Fibroblast of skin of back (primary cell): ENCODE results near the gene STYK1.
"Not testable (repeated sequence)": the region's sequence is repeated elsewhere in the genome, so short reads cannot be mapped to it uniquely, and the experiment has no call there.

Source experiments
- DNase-seq: peaks from one replicate; pipeline ENCODE4 v3.0.0-alpha.2; 2013

The STYK1 gene

GRCh38 chr12:10688042-10688441, 14.2 kb upstream of the STYK1 start:
- DNase-seq, result no peak

DNA sequence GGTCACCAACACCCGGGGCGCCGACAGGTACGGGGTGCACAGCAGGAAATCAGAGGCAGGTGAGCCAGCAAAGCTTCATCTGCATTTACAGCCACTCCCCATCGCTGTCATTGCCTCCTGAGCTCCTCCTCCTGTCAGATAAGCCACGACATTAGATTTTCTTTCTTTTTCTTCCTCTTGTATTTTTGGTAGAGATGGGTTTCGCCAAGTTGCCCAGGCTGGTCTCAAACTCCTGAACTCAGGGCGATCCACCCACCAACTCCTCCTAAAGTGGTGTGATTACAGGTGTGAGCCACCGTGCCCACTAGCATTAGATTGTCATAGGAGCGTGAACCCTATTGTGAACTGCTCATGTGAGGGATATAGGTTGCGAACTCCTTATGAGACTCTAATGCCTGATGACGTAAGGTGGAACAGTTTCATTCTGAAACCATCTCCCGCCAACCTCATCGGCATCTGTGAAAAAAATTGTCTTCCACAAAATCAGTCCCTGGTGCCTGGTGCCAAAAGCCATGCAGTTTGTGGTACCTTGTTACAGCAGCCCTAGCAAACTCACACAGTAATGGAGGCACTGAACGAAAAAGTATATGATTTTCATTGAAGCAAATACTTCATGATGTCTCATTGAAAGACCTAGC, 1.5 kb downstream of the STYK1 start:
- DNase-seq, result no peak

GRCh38 chr12:10669533-10669932, 4.3 kb downstream of the STYK1 start:
- DNase-seq, result no peak

DNA sequence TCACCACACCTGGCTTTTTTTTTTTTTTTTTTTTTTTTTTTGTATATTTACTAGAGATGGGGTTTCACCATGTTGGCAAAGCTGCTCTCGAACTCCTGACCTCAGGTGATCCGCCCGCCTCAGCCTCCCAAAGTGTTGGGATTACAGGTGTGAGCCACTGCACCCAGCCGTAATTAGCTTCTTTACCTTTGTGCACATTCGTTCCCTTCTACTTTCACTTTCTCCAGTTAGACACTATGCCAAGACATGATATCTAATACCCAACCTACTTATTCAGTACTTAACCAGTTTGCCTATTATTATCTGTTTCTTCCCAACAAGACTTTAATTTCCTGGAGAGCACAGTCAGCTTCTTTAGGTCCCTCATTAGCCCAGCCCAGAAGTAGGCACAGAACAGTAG, 5.3 kb downstream of the STYK1 start:
- no peak for DNase-seq

DNA sequence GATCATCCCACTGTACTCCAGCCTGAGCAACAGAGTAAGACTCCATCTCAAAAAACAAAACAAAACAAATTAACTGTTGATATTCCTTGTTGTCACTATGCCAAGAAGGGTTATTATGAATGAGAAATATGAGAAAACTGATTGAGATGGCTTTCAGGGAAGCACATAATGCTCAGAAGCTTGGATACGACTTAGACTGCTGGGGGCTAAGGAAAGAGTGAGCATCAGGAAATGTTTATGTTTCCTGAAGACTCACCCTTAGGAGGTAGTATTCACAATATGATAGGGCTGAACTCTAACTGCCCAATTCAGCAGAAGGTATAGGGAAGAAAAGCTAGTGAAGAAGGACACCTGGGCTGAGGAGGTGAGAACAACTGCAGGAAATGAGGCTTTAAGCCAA, 6.3 kb downstream of the STYK1 start:
- no peak for DNase-seq

GRCh38 chr12:10664499-10664898, 9.4 kb downstream of the STYK1 start:
- DNase-seq, result no peak

- no peak for DNase-seq
Measured at GRCh38 chr12:10663869-10664268, 10.0 kb downstream of the STYK1 start.

- no peak for DNase-seq
Measured at GRCh38 chr12:10661338-10661737, 12.5 kb downstream of the STYK1 start.

DNA sequence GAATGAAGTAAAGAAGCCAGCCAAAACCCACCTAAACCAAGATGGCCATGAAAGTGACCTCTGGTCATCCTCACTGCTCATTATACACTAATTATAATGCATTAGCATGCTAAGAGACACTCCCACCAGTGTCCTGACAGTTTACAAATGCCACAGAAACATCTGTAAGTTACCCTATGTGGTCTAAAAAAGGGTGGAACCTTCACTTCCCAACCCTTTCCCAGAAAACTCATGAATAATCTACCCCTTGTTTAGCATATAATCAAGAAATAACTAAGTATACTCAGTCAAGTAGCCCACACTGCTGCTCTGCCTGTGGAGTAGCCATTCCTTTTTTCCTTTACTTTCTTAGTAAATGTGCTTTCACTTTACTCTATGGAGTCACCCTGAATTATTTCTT, 19.8 kb downstream of the STYK1 start:
- DNase-seq, result no peak

DNA sequence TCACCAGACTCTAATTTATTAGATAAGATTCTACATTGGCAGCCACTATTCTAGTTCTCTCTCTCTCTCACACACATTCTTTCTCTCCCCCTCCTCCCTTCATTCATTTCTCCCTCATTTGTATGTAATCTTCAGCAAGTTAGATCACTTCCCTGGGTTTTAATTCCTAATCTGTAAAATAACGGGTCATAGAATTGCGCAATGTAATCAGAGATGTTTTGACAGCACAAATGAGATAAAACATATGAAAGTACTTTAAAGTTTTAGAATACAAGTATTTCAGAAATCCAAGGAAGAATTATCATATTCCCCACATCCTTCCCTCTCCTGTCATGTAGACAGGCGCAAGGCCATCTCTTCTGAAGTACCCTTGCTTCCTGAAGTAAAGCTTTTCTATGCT, 21.7 kb downstream of the STYK1 start:
- DNase-seq, result no peak

- not testable (repeated sequence) for DNase-seq
Measured at GRCh38 chr12:10646576-10646975, 27.3 kb downstream of the STYK1 start.

DNA sequence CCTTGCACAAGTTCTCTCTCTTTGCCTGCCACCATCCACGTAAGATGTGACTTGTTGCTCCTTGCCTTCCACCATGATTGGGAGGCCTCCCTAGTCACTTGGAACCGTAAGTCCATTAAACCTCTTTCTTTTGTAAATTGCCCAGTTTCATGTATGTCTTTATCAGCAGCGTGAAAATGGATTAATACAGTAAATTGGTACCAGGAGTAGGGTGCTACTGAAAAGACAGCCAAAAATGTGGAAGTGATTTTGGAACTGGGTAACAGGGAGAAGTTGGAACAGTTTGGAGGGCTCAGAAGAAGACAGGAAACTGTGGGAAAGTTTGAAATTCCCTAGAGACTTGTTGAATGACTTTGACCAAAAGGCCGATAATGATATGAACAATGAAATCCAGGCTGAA, 27.9 kb downstream of the STYK1 start:
- no peak for DNase-seq

GRCh38 chr12:10641735-10642500, 31.9 kb downstream of the STYK1 start:
- peak; percentile 84 for DNase-seq

GRCh38 chr12:10638728-10639127, 35.1 kb downstream of the STYK1 start:
- DNase-seq, result no peak

DNA sequence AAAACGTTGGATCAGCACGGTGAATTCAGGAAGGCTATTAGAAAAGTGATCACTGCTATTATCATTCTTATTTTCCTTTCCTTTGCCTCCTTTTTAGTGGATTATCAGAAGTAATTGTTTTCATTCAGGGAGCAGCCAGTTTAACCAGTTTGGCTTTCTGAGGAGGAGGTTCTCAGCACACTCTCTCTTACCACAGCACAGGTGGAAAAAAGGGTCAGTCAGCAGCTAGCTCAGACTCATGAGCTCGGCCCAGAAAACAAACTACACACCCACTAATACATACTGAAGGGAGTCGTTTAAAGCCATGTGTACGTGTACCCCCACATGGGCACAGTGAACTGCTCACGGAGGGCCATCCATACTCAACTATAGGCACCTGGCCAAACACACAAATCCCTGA, 37.2 kb downstream of the STYK1 start:
- no peak for DNase-seq

GRCh38 chr12:10636124-10636523, 37.7 kb downstream of the STYK1 start:
- DNase-seq, result no peak

- no peak for DNase-seq
Measured at GRCh38 chr12:10635306-10635705, 38.5 kb downstream of the STYK1 start.

DNA sequence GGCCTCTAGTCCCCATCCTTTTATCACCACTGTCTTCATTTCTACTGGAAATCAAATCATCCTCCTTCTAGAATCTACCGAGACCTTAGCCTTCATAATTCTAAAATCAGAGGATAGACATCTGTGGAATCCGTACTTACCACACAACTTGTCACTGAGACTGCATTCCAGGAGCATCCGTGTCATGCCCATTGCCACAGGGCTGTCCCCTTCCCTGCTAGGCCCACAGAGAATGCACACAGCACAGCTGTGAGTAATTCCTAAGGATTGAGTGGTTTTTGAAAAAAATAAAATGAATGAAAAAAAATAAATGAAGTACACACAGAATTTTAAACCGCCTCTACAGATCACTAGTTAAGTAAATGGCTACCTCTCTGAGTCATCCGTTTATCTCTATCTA, 39.4 kb downstream of the STYK1 start:
- DNase-seq, result peak; percentile 98

DNA sequence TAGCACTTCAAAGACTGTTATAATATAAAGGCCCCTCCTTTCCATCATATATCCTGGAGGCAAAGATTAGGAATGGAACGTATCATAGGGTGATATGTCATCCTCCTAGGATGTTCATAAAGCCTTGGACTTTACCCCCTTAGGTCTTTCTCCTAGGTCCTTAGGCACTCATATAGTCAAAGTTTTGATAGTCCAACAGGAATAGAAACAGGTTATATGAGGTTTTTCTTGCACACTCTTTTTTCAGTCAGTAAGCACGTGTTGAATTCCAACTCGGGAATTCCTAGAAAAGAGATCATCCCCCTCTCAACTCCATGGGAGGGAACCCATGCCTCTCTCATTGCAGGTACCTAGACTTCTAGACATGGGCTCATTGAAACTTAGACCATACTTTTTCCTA, 40.3 kb downstream of the STYK1 start:
- DNase-seq, result no peak

DNA sequence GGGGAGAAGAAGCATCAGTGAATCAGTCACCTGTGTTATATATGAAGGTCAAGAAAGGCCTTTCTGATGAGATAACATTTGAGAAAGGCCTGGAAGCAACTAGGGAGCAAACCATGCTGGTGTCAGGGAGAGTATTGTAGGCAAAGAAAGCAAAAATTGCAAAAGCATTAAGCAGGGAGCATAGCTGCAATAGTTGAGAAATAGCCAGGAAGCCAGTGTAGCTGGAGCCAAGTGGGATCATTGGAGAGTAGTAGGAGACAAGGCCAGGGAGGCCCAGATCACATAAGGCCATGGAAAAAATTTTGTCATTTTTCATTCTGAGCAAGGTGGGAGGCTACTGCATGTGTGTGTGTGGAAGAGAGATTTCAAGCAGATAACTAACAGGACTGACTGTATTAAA, 41.6 kb downstream of the STYK1 start:
- peak; percentile 58 for DNase-seq

DNA sequence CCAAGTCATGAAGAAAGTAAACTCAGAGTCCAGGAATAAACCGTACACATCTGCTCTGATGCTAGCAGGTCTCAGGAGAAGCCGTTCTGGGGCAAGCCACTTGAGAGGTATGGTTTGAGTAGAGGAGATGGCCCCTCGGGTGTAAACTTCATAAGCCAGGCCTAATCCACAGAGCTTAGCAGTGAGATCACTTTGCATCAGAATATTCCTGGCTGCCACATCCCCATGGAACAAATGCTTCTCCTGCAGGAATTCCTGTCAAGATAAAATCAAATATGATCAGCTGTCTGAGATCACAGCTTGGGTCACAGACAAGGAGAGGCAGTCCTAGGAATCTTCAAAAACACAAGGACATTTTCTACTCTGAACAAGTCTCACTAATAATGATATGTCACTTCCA, 49.2 kb downstream of the STYK1 start:
- DNase-seq, result no peak

- peak; percentile 24 for DNase-seq
Measured at GRCh38 chr12:10623131-10623530, 50.7 kb downstream of the STYK1 start.

- DNase-seq, result no peak
Measured at GRCh38 chr12:10621278-10621677, 52.6 kb downstream of the STYK1 start.

- DNase-seq, result no peak
Measured at GRCh38 chr12:10620078-10620779, 53.6 kb downstream of the STYK1 start.
